GM12875 (cell line): ENCODE measurements around the gene ETV7.
A peak's percentile ranks its signal among the peaks of the same experiment; 100 is the strongest.
"Not testable (repeated sequence)": the region's sequence is repeated elsewhere in the genome, so short reads cannot be mapped to it uniquely, and the experiment has no call there.

ENCODE experiments used
- H3K4me3 ChIP-seq: one replicate; pipeline ENCODE4 v1.5.1; 2011; ENCODE audit warnings: low read depth, low read length, control low read depth
- CTCF ChIP-seq: IDR thresholded peaks from 2 replicates; pipeline ENCODE4 v1.5.1; 2011; ENCODE audit warnings: low read depth, mild to moderate bottlenecking, control low read depth, inconsistent platforms, low read length, moderate library complexity, borderline replicate concordance; ENCODE audit not compliant: insufficient read depth

Gene ETV7

DNA sequence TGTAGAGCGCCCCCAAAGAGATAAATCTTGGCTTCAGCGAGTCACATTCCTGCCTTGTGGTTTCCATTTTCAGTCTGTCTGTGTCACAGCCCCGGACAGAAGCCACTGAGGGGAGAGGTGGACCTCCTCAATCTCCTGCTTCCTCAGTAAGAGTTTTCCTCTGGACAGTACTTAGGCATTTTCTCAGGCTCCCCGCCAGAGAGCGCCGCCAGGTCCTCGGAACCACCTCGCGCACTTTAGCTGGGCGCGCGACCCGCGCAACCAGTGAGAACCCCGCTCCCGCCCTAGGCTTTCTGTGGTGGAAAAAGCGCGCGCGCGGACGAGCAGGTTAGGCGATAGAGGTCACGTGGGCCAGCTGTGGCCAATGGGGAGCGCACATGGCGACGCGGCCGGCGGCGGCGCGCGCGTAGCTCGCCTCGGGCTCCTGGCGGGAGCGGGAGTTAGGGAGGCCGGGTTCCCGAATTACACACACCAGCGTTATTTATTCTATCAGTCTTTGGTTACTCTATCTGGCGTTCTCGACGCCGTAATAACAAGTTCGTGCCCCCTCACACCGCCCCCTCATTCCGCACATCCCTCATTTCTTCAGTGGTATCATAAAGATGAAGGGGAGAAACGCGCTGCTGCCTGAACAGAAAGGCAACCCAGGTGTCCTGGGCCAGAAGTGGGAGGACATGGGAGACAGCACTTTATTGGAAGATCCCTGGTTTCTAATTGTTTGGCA is 35.8 kb upstream of the ETV7 start:
- TF ChIP-seq CTCF = peak; percentile 59
- H3K4me3 ChIP-seq = peak overlapping the region; percentile 49

- no peak for TF ChIP-seq CTCF
These were observed 35.2 kb upstream of the ETV7 start for GRCh38 chr6:36422714-36423100.

GRCh38 chr6:36419310-36419709 is 31.8 kb upstream of the ETV7 start:
- no peak for TF ChIP-seq CTCF
- H3K4me3 ChIP-seq = no peak overlapping the region

More at GRCh38 chr6:36422714-36423100, 35.2 kb upstream of the ETV7 start:
- H3K4me3 ChIP-seq = peak overlapping the region; percentile 21

- TF ChIP-seq CTCF = no peak
- no peak overlapping the region for H3K4me3 ChIP-seq
These were observed 31.1 kb upstream of the ETV7 start for GRCh38 chr6:36418558-36418957.

DNA sequence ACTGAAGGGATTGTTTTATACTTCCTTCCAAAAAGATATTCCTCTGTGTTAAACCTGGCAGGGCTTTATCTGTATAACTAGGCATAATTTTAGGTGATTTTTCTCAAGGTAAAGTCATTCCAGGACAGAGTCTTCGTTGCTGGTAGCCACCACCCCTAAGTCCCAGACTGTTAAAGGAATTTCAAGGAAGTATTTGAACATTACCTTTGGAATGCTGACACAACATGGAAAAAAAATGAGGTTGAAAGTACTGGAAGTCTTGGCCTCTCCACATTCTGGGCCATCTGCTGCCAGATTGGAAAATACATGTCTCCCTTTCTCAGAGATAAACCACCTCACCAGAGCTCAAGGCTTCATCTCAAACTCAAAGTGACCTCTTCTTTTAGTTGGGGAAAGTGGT is 27.0 kb upstream of the ETV7 start:
- no peak overlapping the region for H3K4me3 ChIP-seq
- no peak for TF ChIP-seq CTCF

DNA sequence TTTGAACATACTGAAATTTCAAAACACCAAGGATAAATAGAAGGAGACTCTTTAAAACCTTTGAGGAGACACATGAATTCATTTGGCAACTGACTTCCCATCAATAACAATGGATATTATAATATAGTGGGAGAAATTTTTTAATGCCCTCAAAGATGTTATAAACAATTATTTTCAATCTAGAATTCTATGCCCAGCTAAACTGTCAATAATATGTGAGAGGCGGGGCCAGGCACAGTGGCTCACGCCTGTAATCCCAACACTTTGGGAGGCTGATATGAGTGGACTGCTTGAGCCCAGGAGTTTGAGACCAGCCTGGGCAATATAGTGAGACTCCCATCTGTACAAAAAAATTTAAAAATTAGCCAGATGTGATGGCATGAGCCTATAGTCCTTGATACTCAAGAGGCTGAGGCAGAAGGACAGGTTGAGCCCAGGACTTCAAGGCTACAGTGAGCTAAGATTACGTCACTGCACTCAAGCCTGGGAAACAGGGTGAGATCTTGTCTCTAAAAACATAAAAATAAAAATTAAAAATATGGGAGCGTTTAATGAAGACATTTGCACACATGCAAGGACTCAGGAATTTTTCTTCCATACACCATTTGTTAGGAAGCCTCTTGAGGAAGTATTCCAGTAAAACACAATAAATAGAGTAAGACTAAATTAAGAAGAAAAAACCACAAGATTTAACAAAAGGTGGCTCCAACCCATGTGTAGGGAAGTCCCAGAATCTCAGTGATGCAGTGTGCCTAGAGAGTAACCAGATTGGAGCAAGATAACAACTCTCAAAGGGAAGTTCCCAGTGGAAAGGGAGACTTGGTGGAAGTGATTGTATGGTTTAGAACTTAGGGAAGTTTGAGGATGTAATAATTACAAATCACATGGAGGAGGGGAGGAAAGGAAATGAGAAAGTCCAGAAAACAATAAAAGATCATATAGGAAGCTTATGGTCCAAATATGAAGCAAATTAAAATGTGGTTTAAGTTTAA is 26.3 kb upstream of the ETV7 start:
- no peak overlapping the region for H3K4me3 ChIP-seq
- TF ChIP-seq CTCF = no peak

DNA sequence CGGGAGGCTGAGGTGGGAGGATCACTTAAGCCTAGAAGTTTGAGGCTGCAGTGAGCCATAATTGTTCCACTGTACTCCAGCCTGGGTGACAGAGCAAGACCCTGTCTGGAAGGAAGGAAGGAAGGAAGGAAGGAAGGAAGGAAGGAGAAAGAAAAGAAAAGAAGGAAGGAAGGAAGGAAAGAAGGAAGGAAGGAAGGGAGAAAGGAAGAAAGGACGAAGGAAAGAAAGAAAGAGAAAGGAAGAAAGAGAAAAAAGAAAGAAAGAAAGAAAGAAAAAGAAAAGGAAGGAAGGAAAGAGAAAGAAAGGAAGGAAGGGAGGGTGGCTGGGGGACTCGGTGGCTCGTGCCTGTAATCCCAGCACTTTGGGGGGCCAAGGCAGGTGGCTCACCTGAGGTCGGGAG is 22.2 kb upstream of the ETV7 start:
- H3K4me3 ChIP-seq = not testable (repeated sequence)
